MM.1S (cell line): ENCODE data around the gene GRM5.

Experiments
- EZH2phosphoT487 ChIP-seq: fragments of 300-600 bp; sonication (generic); IDR thresholded peaks from 2 replicates; pipeline ENCODE4 v1.6.1; 2018; ENCODE audit warnings: antibody characterized with exemption, low read length
- TF ChIP-seq, protein P1 (sequence below): fragments of 300-600 bp; sonication (generic); IDR thresholded peaks from 2 replicates; pipeline ENCODE4 v1.5.1; 2016; ENCODE audit warnings: antibody characterized with exemption, low read length, mixed read lengths

DNA sequence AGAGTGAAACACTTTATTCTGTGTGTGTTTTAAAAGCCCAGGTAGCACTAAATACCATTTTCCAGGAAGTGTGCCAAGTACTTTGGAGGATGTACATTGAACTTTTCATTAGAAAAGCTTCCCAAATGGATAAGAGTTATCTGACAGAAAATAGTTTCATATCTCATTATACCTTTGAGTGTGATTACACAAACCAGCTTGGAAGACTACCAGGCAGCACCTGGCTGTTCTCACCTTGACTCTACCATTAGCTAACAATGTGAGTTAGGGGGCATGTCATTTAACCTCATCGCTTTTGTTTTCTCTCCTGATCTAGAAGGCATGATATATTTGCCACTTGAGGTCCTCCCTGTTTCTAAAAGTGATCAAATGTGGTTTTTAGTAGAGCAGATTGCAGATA is 50.2 kb downstream of the GRM5 start:
- TF ChIP-seq, protein P1, sequence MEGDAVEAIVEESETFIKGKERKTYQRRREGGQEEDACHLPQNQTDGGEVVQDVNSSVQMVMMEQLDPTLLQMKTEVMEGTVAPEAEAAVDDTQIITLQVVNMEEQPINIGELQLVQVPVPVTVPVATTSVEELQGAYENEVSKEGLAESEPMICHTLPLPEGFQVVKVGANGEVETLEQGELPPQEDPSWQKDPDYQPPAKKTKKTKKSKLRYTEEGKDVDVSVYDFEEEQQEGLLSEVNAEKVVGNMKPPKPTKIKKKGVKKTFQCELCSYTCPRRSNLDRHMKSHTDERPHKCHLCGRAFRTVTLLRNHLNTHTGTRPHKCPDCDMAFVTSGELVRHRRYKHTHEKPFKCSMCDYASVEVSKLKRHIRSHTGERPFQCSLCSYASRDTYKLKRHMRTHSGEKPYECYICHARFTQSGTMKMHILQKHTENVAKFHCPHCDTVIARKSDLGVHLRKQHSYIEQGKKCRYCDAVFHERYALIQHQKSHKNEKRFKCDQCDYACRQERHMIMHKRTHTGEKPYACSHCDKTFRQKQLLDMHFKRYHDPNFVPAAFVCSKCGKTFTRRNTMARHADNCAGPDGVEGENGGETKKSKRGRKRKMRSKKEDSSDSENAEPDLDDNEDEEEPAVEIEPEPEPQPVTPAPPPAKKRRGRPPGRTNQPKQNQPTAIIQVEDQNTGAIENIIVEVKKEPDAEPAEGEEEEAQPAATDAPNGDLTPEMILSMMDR, result no peak
- TF ChIP-seq EZH2phosphoT487, result no peak
